Panc1 (cell line): Measurements from ENCODE around the gene CCDC61. TPM values are rescaled to one million over a fixed set of nuclear protein-coding genes. Genes with fewer than 3 reads are reported as not detected.

Source experiments
- ATAC-seq: fragments of 200-7000 bp; cut with Tn5 transposase; 2 replicates; pipeline ENCODE4 v1.9.1; 2020; ENCODE audit warnings: mild to moderate bottlenecking, moderate library complexity
- BruUV-seq: library from RNA; stranded (reverse); fragments of 400-500 nt; replicated peaks from 2 replicates; lab custom pipeline; 2021; lab: Mats Ljungman, UMichigan
- CTCF ChIA-PET: fragments of 300-600 bp; sonication (Branson Sonifier 250); formaldehyde crosslinking; loops from one replicate; lab custom pipeline; 2022; ENCODE audit warnings: antibody characterized with exemption; lab: Charles Lee
- POLR2A ChIA-PET: fragments of 300-600 bp; sonication (Branson Sonifier 250); formaldehyde crosslinking; loops from one replicate; lab custom pipeline; 2022; ENCODE audit warnings: antibody characterized with exemption; lab: Charles Lee
- DNase-seq: peaks from one replicate; pipeline ENCODE4 v3.0.0-alpha.2; 2010; ENCODE audit warnings: low read depth, low spot score
- H3K27ac ChIP-seq: 2 replicates; pipeline ENCODE4 v1.5.1; 2011; ENCODE audit warnings: mild to moderate bottlenecking, low read length, inconsistent platforms
- H3K27me3 ChIP-seq: fragments of 200-500 bp; sonication (Bioruptor generic); 2 replicates; pipeline ENCODE4 v1.6.0; 2014; ENCODE audit warnings: low read length, inconsistent platforms; ENCODE audit not compliant: control insufficient read depth, insufficient read depth
- H3K36me3 ChIP-seq: fragments of 200-500 bp; sonication (Bioruptor generic); 2 replicates; pipeline ENCODE4 v1.5.1; 2014; ENCODE audit warnings: inconsistent platforms, mild to moderate bottlenecking, low read length, moderate library complexity; ENCODE audit not compliant: control insufficient read depth, insufficient read depth
- H3K4me1 ChIP-seq: 2 replicates; pipeline ENCODE4 v1.5.1; 2011; ENCODE audit warnings: inconsistent platforms, mild to moderate bottlenecking, low read length, moderate library complexity; ENCODE audit not compliant: control insufficient read depth, insufficient read depth
- H3K4me3 ChIP-seq, 2 experiments: 2 replicates each; pipeline ENCODE4 v1.5.1; 2011 to 2012; ENCODE audit warnings: low read depth in 2 of 2, low read length in 2 of 2, mild to moderate bottlenecking in 2 of 2, inconsistent platforms in 1 of 2, moderate library complexity in 1 of 2
- H3K9me3 ChIP-seq: fragments of 200-500 bp; sonication (Bioruptor generic); 2 replicates; pipeline ENCODE4 v1.5.1; 2014; ENCODE audit warnings: low read depth, mild to moderate bottlenecking, inconsistent platforms, low read length, moderate library complexity; ENCODE audit not compliant: control insufficient read depth, insufficient read depth
- POLR2AphosphoS5 ChIP-seq: IDR thresholded peaks from 2 replicates; pipeline ENCODE4 v1.6.1; 2012; ENCODE audit warnings: mild to moderate bottlenecking, low read depth, low read length, moderate library complexity
- REST ChIP-seq, 2 experiments: IDR thresholded peaks; 2 replicates each; pipeline ENCODE4 v1.6.1; 2011 to 2012; ENCODE audit warnings: low read depth in 2 of 2, control low read depth in 1 of 2, low read length in 1 of 2, mild to moderate bottlenecking in 1 of 2, moderate library complexity in 1 of 2; ENCODE audit not compliant: insufficient read depth in 1 of 2
- SIN3A ChIP-seq: IDR thresholded peaks from 2 replicates; pipeline ENCODE4 v1.6.1; 2012; ENCODE audit warnings: low read depth, mild to moderate bottlenecking, low read length, moderate library complexity, borderline replicate concordance; ENCODE audit not compliant: insufficient read depth
- TCF7L2 ChIP-seq: IDR thresholded peaks from 2 replicates; pipeline ENCODE4 v1.6.1; 2011; ENCODE audit warnings: mild to moderate bottlenecking, low read depth, low read length, inconsistent platforms
- in situ Hi-C: cut with HindIII; loops from 2 replicates; pipeline ENCODE4 v1.10.0; 2016; ENCODE audit warnings: low sequenced_read_pairs, low pct_unique_long_range_greater_than_20kb
- intact Hi-C: fragments of 100-400 bp; cut with micrococcal nuclease; formaldehyde crosslinking; loops from one replicate; pipeline ENCODE4 v1.10.0; 2022; ENCODE audit not compliant: unreplicated experiment
- total RNA-seq: library from RNA; stranded (reverse); gene quantifications from one replicate; pipeline ENCODE4 v1.2.1, GENCODE V29; 2021; ENCODE audit not compliant: unreplicated experiment
- TF ChIP-seq, protein P1 (sequence below): fragments of 450-650 bp; IDR thresholded peaks from 2 replicates; pipeline ENCODE4 v1.5.1; 2017; ENCODE audit warnings: mild to moderate bottlenecking

CCDC61 gene
- total RNA-seq, 1 experiment from 2014 or later, result 17.9 TPM

DNA sequence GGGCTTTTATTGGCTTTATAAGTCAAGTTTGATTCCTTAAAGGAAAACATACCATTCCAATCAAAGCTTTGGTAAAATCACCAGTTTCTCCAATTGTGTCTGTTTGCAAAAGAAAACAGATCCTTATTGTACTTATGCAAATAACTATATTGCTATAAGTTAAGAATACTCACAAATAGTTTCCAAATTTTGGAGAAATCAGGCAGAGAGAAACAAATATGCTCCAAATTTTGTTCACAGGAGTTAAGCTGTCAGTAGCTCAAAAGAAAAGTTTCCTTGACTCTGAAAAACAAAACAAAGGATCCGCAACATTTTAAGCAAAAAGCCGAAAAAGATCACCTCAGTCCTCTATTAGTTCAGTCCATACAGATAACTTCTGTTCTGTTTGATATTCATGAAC, 64.7 kb downstream of the CCDC61 start:
- DNase-seq (no peak), ATAC-seq (no peak)
- H3K4me3 ChIP-seq, result no peak overlapping the region
- intact Hi-C loops (no loop called here), in situ Hi-C loops (no loop called here)
- no peaks in the 10 kb centered on the region for H3K4me1 ChIP-seq
- peaks cover 2% of the 10 kb centered on the region; the same call in 1 of the 2 replicates for H3K27me3 ChIP-seq
- no TSS peak for BruUV-seq
- no peak for TF ChIP-seq REST (IDR thresholded peaks at IDR 0.05; ENCODE audit: insufficient read depth in 1 of 2, low read depth in 2 of 2, low read length in 1 of 2)
- CTCF ChIA-PET, result no interaction called here
- no peak overlapping the region for H3K27ac ChIP-seq
- no peaks in the 10 kb centered on the region for H3K9me3 ChIP-seq
- no peaks in the 10 kb centered on the region for H3K36me3 ChIP-seq
- POLR2A ChIA-PET, result interaction anchor here (0.9 kb wide), 1 partner anchor 14 kb away, joined by 4 read pairs; no protein-coding TSS in a partner anchor

DNA sequence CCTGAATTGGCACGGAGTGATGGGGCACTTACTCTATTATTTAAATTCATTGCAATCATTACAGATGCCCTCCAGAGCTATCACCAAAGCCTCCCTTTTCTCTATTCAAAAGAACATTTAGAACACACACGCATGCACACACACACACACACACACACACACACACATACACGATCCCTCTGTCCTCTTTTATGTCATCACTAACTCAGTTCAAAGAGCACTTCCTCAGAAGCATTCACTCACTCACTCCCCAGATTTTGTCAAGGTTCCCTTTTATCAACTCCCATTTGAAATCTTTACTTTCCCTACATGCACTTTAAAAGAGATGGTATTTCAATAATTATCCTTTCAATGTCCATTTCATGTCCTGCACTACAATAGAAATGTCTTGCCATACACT, 67.9 kb downstream of the CCDC61 start:
- POLR2A ChIA-PET, result no interaction called here
- ATAC-seq, result no peak

More for the DNA sequence above, 67.9 kb downstream of the CCDC61 start:
- in situ Hi-C loops, result no loop called here
- intact Hi-C loops, result no loop called here
- Histone ChIP-seq H3K27ac (no peak overlapping the region), H3K36me3 (no peaks in the 10 kb centered on the region), H3K4me3 (no peak overlapping the region), H3K9me3 (no peaks in the 10 kb centered on the region), H3K27me3 (peaks cover 2% of the 10 kb centered on the region; the same call in 1 of the 2 replicates), H3K4me1 (peaks cover 2% of the 10 kb centered on the region; the same call in 1 of the 2 replicates)
- DNase-seq, result no peak
- CTCF ChIA-PET, result no interaction called here
- TF ChIP-seq, protein P1, sequence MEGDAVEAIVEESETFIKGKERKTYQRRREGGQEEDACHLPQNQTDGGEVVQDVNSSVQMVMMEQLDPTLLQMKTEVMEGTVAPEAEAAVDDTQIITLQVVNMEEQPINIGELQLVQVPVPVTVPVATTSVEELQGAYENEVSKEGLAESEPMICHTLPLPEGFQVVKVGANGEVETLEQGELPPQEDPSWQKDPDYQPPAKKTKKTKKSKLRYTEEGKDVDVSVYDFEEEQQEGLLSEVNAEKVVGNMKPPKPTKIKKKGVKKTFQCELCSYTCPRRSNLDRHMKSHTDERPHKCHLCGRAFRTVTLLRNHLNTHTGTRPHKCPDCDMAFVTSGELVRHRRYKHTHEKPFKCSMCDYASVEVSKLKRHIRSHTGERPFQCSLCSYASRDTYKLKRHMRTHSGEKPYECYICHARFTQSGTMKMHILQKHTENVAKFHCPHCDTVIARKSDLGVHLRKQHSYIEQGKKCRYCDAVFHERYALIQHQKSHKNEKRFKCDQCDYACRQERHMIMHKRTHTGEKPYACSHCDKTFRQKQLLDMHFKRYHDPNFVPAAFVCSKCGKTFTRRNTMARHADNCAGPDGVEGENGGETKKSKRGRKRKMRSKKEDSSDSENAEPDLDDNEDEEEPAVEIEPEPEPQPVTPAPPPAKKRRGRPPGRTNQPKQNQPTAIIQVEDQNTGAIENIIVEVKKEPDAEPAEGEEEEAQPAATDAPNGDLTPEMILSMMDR, result no peak
- TF ChIP-seq REST (IDR thresholded peaks at IDR 0.05; ENCODE audit: insufficient read depth in 1 of 2, low read depth in 2 of 2, low read length in 1 of 2) (no peak), TCF7L2 (no peak), POLR2AphosphoS5 (no peak), SIN3A (no peak)
- BruUV-seq, result no TSS peak
